ENCODE measurements around the gene KCNQ1. TPM values are rescaled to one million over a fixed set of nuclear protein-coding genes. Genes with fewer than 3 reads are reported as not detected.

KCNQ1 gene
- total and polyA plus RNA-seq, 9 of the 15 experiments (the other 6 are each of a cell fraction or from before 2014, with no cell fraction given): 0.44 TPM; not detected in 8

DNA sequence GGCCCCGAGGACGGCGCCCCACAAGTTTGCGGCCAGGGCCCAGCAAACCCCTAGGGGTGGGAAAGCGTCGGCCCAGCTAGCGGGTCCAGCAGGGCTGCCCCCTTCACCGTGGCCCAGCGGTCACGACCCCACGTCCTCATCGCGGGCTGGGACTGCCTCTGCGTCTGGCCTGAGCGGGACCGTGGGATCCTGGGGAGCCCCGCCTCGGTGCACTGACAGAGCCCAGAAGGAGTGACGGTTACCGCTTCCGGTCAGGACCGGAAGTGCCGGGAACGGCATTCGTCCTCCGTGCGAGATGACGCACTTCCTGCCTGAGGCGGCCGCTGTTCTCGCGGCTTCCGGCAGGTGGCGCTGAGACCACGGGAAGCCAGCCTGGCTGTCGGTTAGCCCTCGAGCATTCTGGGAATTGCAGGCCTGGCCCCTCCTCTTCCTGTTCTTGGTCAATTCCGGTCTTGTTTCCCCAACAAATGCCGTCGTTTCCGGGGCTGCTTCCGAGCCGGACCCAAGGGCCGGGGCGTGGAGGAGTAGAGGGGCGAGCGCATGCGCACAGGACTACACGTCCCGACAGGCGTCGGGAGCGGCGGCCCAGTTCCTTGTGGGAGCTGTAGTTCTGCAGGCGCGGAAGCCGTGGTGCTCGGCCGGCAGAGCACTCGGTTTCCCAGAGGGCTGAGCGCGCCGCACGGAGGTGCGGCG, 44.6 kb upstream of the KCNQ1 start, which contains the start of gene TSSC4 (continued):
- TF ChIP-seq, protein P1, sequence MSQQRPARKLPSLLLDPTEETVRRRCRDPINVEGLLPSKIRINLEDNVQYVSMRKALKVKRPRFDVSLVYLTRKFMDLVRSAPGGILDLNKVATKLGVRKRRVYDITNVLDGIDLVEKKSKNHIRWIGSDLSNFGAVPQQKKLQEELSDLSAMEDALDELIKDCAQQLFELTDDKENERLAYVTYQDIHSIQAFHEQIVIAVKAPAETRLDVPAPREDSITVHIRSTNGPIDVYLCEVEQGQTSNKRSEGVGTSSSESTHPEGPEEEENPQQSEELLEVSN (IDR thresholded peaks at IDR 0.05; ENCODE audit: borderline replicate concordance in 1 of 2, extremely low read depth in 1 of 2, insufficient read depth in 1 of 2, insufficient read length in 1 of 2, low read depth in 1 of 2, low read length in 1 of 2, poor library complexity in 1 of 2, severe bottlenecking in 1 of 2): peak in 1 of 2 experiments; percentile 32
- TF ChIP-seq TBP (optimal IDR thresholded peaks at IDR 0.05; ENCODE audit: low read depth, low read length): peak; percentile 55
- TF ChIP-seq E2F3 (CRISPR knock-in tag; IDR thresholded peaks at IDR 0.05): peak; percentile 73; the same call in 1 of the 2 replicates
- TF ChIP-seq ZNF79 (CRISPR knock-in tag; IDR thresholded peaks at IDR 0.05; ENCODE audit: low read depth): no peak
- no peak for TF ChIP-seq CBFA2T3 (IDR thresholded peaks at IDR 0.05)
- TF ChIP-seq, protein P2, sequence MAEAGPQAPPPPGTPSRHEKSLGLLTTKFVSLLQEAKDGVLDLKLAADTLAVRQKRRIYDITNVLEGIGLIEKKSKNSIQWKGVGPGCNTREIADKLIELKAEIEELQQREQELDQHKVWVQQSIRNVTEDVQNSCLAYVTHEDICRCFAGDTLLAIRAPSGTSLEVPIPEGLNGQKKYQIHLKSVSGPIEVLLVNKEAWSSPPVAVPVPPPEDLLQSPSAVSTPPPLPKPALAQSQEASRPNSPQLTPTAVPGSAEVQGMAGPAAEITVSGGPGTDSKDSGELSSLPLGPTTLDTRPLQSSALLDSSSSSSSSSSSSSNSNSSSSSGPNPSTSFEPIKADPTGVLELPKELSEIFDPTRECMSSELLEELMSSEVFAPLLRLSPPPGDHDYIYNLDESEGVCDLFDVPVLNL (CRISPR knock-in tag; IDR thresholded peaks at IDR 0.05; ENCODE audit: low read depth): 0 out of 2 replicates have a peak, but pooled peaks have one; percentile 15
- peak; percentile 9 for TF ChIP-seq ZNF76 (CRISPR knock-in tag; IDR thresholded peaks at IDR 0.05; ENCODE audit: borderline replicate concordance)
- TF ChIP-seq SPI1 (IDR thresholded peaks at IDR 0.05; ENCODE audit: borderline replicate concordance, low read depth, low read length): peak; percentile 80
- TF ChIP-seq HMG20A (CRISPR knock-in tag; conservative IDR thresholded peaks at IDR 0.05): 0 out of 2 replicates have a peak, but pooled peaks have one; percentile 16
- no peak for TF ChIP-seq ADNP (tag; IDR thresholded peaks at IDR 0.05)
- TF ChIP-seq PHF21A (IDR thresholded peaks at IDR 0.05; ENCODE audit: borderline replicate concordance, low read depth): no peak; the same call in 1 of the 2 replicates
- TF ChIP-seq ZNF668 (CRISPR knock-in tag; IDR thresholded peaks at IDR 0.05): no peak
- TF ChIP-seq, protein P3, sequence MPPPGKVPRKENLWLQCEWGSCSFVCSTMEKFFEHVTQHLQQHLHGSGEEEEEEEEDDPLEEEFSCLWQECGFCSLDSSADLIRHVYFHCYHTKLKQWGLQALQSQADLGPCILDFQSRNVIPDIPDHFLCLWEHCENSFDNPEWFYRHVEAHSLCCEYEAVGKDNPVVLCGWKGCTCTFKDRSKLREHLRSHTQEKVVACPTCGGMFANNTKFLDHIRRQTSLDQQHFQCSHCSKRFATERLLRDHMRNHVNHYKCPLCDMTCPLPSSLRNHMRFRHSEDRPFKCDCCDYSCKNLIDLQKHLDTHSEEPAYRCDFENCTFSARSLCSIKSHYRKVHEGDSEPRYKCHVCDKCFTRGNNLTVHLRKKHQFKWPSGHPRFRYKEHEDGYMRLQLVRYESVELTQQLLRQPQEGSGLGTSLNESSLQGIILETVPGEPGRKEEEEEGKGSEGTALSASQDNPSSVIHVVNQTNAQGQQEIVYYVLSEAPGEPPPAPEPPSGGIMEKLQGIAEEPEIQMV (tag; conservative IDR thresholded peaks at IDR 0.05; ENCODE audit: low read depth): peak; percentile 98
- no peak for TF ChIP-seq NFXL1 (CRISPR knock-in tag; IDR thresholded peaks at IDR 0.05)
- TF ChIP-seq FOXJ2 (tag; IDR thresholded peaks at IDR 0.05): peak; percentile 88
- TF ChIP-seq DDX20 (tag; IDR thresholded peaks at IDR 0.05; ENCODE audit: low read depth): no peak
- no peak for TF ChIP-seq NCOA6 (IDR thresholded peaks at IDR 0.05)
- TF ChIP-seq ZNF75A (CRISPR knock-in tag; IDR thresholded peaks at IDR 0.05): no peak
- TF ChIP-seq ZNF263 (CRISPR knock-in tag; IDR thresholded peaks at IDR 0.05; ENCODE audit: borderline replicate concordance): peak; percentile 36
- peak; percentile 38 to 84; a peak in 1 of 4 replicates for TF ChIP-seq SRF (CRISPR knock-in tag; IDR thresholded peaks at IDR 0.05)
- TF ChIP-seq, protein P4, sequence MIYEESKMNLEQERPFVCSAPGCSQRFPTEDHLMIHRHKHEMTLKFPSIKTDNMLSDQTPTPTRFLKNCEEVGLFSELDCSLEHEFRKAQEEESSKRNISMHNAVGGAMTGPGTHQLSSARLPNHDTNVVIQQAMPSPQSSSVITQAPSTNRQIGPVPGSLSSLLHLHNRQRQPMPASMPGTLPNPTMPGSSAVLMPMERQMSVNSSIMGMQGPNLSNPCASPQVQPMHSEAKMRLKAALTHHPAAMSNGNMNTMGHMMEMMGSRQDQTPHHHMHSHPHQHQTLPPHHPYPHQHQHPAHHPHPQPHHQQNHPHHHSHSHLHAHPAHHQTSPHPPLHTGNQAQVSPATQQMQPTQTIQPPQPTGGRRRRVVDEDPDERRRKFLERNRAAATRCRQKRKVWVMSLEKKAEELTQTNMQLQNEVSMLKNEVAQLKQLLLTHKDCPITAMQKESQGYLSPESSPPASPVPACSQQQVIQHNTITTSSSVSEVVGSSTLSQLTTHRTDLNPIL (CRISPR knock-in tag; IDR thresholded peaks at IDR 0.05): no peak; the same call in 1 of the 2 replicates
- 0 out of 2 replicates have a peak, but pooled peaks have one; percentile 44 for TF ChIP-seq ZNF165 (CRISPR knock-in tag; IDR thresholded peaks at IDR 0.05; ENCODE audit: borderline replicate concordance)
- no peak for TF ChIP-seq ZNF184 (CRISPR knock-in tag; IDR thresholded peaks at IDR 0.05)
- no peak for TF ChIP-seq THRAP3 (IDR thresholded peaks at IDR 0.05; ENCODE audit: borderline replicate concordance)
